Measurements from ENCODE around the gene MDP1. TPM values are rescaled to one million over a fixed set of nuclear protein-coding genes. Genes with fewer than 3 reads are reported as not detected.
A peak's percentile ranks its signal among the peaks of the same experiment; 100 is the strongest.

Gene MDP1
- total RNA-seq, 1 donor, result 23.2 TPM

DNA sequence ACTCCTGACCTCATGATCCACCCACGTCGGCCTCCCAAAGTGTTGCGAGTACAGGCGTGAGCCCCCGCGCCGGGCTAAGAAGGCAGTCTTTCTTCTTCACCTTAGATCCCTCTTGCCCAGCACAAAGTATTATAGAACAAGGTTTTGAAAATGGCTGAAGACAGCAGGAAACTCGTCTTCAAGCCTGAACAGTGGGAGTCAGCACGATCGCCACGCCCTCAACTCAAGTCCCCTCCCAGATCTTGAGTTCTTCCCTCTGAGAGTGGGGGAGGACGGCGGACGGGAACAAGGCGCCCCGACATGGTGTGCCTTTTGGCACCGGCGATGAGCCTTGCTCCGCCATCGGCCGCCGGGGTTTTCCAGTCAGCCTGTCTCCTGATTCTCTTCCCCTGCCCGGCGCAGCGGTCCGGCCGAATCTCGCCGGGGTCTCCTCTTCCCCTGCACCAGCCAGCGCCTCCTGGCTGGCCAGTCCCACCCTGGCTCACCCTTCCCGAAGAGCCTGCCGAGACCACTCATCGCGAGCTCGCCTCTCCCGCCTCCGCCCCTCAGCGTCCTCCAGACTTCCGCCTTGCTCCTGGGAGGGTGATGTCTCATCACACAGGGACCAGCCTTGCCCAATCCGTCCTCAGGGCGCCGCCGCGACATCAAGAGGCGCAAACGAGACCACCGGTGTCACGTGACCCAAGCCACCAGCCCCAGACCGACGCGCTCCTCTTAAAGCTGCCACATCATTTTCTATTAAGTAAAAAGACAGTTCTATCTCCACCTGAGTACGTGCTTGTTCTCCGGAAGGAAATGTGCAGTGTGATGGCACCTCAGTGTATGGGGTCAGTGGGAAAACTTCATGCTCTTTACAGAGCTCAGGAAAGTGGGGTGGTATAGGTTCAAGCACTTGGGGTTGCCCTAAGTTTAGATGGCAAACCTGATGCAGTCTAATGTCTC, 2.7 kb downstream of the MDP1 start, which contains the start of gene CHMP4A:
Gene CHMP4A (minus strand): TSS at position 565 of the 942 bp plus-strand sequence. CDS start 49 bp downstream, at position 516.
- TF ChIP-seq, protein P1, sequence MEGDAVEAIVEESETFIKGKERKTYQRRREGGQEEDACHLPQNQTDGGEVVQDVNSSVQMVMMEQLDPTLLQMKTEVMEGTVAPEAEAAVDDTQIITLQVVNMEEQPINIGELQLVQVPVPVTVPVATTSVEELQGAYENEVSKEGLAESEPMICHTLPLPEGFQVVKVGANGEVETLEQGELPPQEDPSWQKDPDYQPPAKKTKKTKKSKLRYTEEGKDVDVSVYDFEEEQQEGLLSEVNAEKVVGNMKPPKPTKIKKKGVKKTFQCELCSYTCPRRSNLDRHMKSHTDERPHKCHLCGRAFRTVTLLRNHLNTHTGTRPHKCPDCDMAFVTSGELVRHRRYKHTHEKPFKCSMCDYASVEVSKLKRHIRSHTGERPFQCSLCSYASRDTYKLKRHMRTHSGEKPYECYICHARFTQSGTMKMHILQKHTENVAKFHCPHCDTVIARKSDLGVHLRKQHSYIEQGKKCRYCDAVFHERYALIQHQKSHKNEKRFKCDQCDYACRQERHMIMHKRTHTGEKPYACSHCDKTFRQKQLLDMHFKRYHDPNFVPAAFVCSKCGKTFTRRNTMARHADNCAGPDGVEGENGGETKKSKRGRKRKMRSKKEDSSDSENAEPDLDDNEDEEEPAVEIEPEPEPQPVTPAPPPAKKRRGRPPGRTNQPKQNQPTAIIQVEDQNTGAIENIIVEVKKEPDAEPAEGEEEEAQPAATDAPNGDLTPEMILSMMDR (IDR thresholded peaks at IDR 0.05; ENCODE audit: insufficient read depth, low read length), result peak; percentile 42
- peak within 1 kb of the TSS; percentile 71 for H3K4me3 ChIP-seq (ENCODE audit: low read depth, low read length)
- DNase-seq (ENCODE audit: low read depth), result peak; percentile 97

DNA sequence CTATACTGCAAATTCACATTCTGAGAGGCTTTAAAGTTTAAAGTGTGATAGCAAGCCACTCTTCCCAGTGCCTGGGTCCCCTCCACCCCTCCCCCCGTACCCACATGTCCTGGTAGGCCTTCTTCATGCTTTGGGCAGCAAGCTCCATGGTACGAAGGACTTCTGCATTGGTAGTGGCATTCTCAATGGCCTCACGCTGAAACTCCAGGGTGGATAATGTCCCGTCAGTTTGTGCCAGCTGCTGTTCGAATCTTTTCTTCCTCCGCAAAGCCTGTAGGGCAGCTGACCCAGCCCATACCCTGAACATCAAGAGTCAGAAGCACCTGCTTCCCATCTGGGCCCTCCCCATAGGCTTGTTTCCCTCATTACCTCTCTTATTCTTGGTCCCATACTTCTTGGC, 4.6 kb downstream of the MDP1 start:
- H3K4me3 ChIP-seq (ENCODE audit: low read depth, low read length), result no peak overlapping the region

DNA sequence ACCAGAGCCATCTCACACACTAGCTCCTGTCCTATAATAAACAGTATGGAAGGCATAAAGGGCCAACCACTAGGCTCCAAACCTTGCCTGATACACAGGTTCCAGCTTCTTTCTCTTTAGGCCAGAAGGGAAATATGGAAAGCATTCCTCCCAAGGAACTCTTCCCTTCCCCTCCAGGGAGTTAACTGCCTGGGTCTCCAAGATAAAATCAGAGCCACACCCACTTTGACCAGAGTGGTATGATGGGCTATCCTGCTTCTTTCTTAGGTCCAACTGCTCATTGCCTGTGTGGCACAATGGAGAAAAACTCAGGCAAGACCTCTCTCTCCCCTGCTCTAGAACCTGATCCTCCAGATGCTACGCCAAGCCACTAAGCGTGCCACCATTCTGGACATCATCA, 8.2 kb downstream of the MDP1 start:
- no peak overlapping the region for H3K4me3 ChIP-seq (ENCODE audit: low read depth, low read length)
- DNase-seq (ENCODE audit: low read depth), result no peak
- TF ChIP-seq, protein P1 (IDR thresholded peaks at IDR 0.05; ENCODE audit: insufficient read depth, low read length), result no peak

More for the DNA sequence above, 4.6 kb downstream of the MDP1 start:
- TF ChIP-seq, protein P1 (IDR thresholded peaks at IDR 0.05; ENCODE audit: insufficient read depth, low read length), result no peak
- no peak for DNase-seq (ENCODE audit: low read depth)

DNA sequence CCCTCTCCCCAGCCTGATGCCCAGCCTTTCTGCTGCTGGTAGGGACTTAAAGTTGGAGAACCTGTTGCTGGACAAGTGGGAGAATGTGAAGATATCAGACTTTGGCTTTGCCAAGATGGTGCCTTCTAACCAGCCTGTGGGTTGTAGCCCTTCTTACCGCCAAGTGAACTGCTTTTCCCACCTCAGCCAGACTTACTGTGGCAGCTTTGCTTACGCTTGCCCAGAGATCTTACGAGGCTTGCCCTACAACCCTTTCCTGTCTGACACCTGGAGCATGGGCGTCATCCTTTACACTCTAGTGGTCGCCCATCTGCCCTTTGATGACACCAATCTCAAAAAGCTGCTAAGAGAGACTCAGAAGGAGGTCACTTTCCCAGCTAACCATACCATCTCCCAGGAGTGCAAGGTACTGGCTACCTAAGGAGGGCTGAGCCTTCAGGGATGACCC, 8.7 kb downstream of the MDP1 start:
- no peak for DNase-seq (ENCODE audit: low read depth)
- no peak overlapping the region for H3K4me3 ChIP-seq (ENCODE audit: low read depth, low read length)
- TF ChIP-seq, protein P1 (IDR thresholded peaks at IDR 0.05; ENCODE audit: insufficient read depth, low read length), result no peak

DNA sequence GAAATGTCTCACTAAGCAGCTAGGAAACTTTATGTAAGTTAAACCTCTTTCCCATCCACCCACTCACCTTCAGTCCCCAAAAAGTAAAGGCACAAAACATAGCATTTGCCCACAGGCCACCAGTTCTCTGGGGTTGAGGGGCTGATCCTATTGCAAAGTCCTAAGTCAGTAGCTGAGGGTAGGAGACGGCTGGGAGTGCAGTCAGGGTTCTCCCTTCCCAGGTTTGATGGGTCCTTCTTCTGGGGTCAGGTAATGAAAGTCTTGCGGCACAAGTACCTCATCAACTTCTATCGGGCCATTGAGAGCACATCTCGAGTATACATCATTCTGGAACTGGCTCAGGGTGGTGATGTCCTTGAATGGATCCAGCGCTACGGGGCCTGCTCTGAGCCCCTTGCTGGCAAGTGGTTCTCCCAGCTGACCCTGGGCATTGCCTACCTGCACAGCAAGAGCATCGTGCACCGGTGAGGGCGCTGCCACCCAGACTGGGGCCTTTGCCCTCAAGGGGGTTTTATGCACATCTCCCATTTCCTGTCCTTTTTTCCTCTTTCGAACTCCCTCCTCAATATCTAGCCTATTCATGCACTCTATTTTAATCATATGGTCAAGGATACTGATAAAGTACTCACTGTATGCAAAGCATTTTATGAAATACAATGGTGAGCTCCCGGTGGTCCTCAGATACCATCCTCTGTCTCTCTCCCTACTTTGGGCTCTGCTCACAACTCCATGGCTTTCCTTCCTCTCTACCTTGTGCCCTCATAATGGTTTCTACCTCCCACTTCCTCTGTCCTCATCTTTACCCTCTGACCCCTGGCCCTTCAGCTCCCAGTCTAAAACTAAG, 9.4 kb downstream of the MDP1 start:
- no peak overlapping the region for H3K4me3 ChIP-seq (ENCODE audit: low read depth, low read length)
- DNase-seq (ENCODE audit: low read depth), result no peak
- TF ChIP-seq, protein P1 (IDR thresholded peaks at IDR 0.05; ENCODE audit: insufficient read depth, low read length), result no peak
